HepG2 (cell line): ENCODE results near the gene TMEM267. TPM values are rescaled to one million over a fixed set of nuclear protein-coding genes. Genes with fewer than 3 reads are reported as not detected.

Experiments
- CSRNP2 ChIP-seq: sonication (generic); formaldehyde crosslinking; conservative IDR thresholded peaks from 2 replicates; pipeline ENCODE4 v1.8.0; 2022; ENCODE audit warnings: low read depth, missing genetic modification reagents
- E2F5 ChIP-seq: sonication (generic); formaldehyde crosslinking; conservative IDR thresholded peaks from 2 replicates; pipeline ENCODE4 v1.4.0; 2020; ENCODE audit warnings: missing genetic modification reagents
- GTF3A ChIP-seq: sonication (generic); formaldehyde crosslinking; conservative IDR thresholded peaks from 2 replicates; pipeline ENCODE4 v1.4.0; 2020; ENCODE audit warnings: mild to moderate bottlenecking, missing genetic modification reagents
- HOXD1 ChIP-seq: sonication (generic); formaldehyde crosslinking; IDR thresholded peaks from 2 replicates; pipeline ENCODE4 v1.5.0; 2020; ENCODE audit warnings: missing genetic modification reagents
- MIER2 ChIP-seq: IDR thresholded peaks from 2 replicates; pipeline ENCODE4 v1.6.1; 2016; ENCODE audit warnings: missing biosample characterization, missing genetic modification reagents
- MIER3 ChIP-seq: IDR thresholded peaks from 2 replicates; pipeline ENCODE4 v1.6.1; 2016; ENCODE audit warnings: missing compliant biosample characterization, borderline replicate concordance
- MXD4 ChIP-seq: IDR thresholded peaks from 2 replicates; pipeline ENCODE4 v1.6.1; 2016; ENCODE audit warnings: mild to moderate bottlenecking, missing biosample characterization, missing genetic modification reagents
- PATZ1 ChIP-seq: sonication (generic); formaldehyde crosslinking; IDR thresholded peaks from 2 replicates; pipeline ENCODE4 v1.4.0; 2020; ENCODE audit warnings: missing genetic modification reagents
- RNF219 ChIP-seq: sonication (generic); formaldehyde crosslinking; IDR thresholded peaks from 2 replicates; pipeline ENCODE4 v1.5.0; 2020; ENCODE audit warnings: mild to moderate bottlenecking, missing genetic modification reagents
- XBP1 ChIP-seq: sonication (generic); formaldehyde crosslinking; IDR thresholded peaks from 2 replicates; pipeline ENCODE4 v1.5.0; 2020; ENCODE audit warnings: missing genetic modification reagents
- ZFP90 ChIP-seq: sonication (generic); formaldehyde crosslinking; IDR thresholded peaks from 2 replicates; pipeline ENCODE4 v1.8.0; 2022; ENCODE audit warnings: missing genetic modification reagents, mild to moderate bottlenecking, inconsistent platforms, borderline replicate concordance
- ZFP91 ChIP-seq: sonication (generic); formaldehyde crosslinking; IDR thresholded peaks from 2 replicates; pipeline ENCODE4 v1.9.0; 2022; ENCODE audit warnings: missing genetic modification reagents, mild to moderate bottlenecking, borderline replicate concordance
- ZNF256 ChIP-seq: sonication (generic); formaldehyde crosslinking; conservative IDR thresholded peaks from 2 replicates; pipeline ENCODE4 v1.4.0; 2020; ENCODE audit warnings: missing genetic modification reagents
- ZNF350 ChIP-seq: sonication (generic); formaldehyde crosslinking; IDR thresholded peaks from 2 replicates; pipeline ENCODE4 v1.4.0; 2020; ENCODE audit warnings: mild to moderate bottlenecking, low read depth, missing genetic modification reagents, borderline replicate concordance
- ZNF781 ChIP-seq: sonication (generic); formaldehyde crosslinking; IDR thresholded peaks from 2 replicates; pipeline ENCODE4 v1.5.1; 2020; ENCODE audit warnings: borderline replicate concordance, mild to moderate bottlenecking, missing genetic modification reagents; ENCODE audit errors: not compliant biosample characterization
- ZSCAN9 ChIP-seq: IDR thresholded peaks from 2 replicates; pipeline ENCODE4 v1.6.1; 2016; ENCODE audit warnings: borderline replicate concordance
- polyA plus RNA-seq, 8 experiments: library from polyadenylated mRNA; depleted of rRNA in 3 of 8; stranded (reverse) in 7 of 8; unstranded in 1 of 8; fragments of >200 nt; fragmentation: Illumina TruSeq in 4 of 8; extraction: Trizol in 4 of 8; gene quantifications; 2 replicates each; pipeline versions ENCODE4 v1.2.1 to v1.2.3, GENCODE V29; 2011 to 2016; ENCODE audit warnings: low read depth in 4 of 8, missing spikeins in 1 of 8, mixed read lengths in 1 of 8; ENCODE audit not compliant: insufficient read depth in 1 of 8
- total RNA-seq, 5 experiments: library from RNA; depleted of rRNA; stranded (reverse); fragments of >200 nt; fragmentation: Illumina TruSeq; extraction: Trizol; gene quantifications; 2 replicates each; pipeline ENCODE4 v1.2.3, GENCODE V29; 2016; ENCODE audit warnings: low read depth in 1 of 5

Gene TMEM267
- total and polyA plus RNA-seq, 2 of the 13 experiments (the other 11 are each of a cell fraction or from before 2014, with no cell fraction given), result 8.9 to 12.6 TPM

- TF ChIP-seq PATZ1, result no peak
- no peak for TF ChIP-seq XBP1 (CRISPR knock-in tag)
- no peak for TF ChIP-seq E2F5
- TF ChIP-seq MIER3 (CRISPR knock-in tag), result no peak
- TF ChIP-seq ZFP90, result no peak; the same call in 1 of the 2 replicates
- TF ChIP-seq MIER2, result no peak
- peak; percentile 37 for TF ChIP-seq ZNF781 (CRISPR knock-in tag)
- no peak for TF ChIP-seq ZSCAN9 (CRISPR knock-in tag)
- TF ChIP-seq ZNF350 (CRISPR knock-in tag), result peak; percentile 67; the same call in 1 of the 2 replicates
- TF ChIP-seq HOXD1 (CRISPR knock-in tag), result no peak
- TF ChIP-seq CSRNP2 (CRISPR knock-in tag), result no peak
- no peak for TF ChIP-seq GTF3A
- peak; percentile 73; the same call in 1 of the 2 replicates for TF ChIP-seq ZFP91 (CRISPR knock-in tag)
- TF ChIP-seq ZNF256, result no peak
- no peak for TF ChIP-seq RNF219 (CRISPR knock-in tag)
- peak; percentile 14; the same call in 1 of the 2 replicates for TF ChIP-seq MXD4 (CRISPR knock-in tag)
Observed at GRCh38 chr5:43484106-43484849, 613 bp upstream of the TMEM267 start (continued).
